ENCODE measurements around the gene DMRT3.

DMRT3 gene

GRCh38 chr9:1008216-1008615, 31.8 kb downstream of the DMRT3 start:
- TF ChIP-seq, protein P1, sequence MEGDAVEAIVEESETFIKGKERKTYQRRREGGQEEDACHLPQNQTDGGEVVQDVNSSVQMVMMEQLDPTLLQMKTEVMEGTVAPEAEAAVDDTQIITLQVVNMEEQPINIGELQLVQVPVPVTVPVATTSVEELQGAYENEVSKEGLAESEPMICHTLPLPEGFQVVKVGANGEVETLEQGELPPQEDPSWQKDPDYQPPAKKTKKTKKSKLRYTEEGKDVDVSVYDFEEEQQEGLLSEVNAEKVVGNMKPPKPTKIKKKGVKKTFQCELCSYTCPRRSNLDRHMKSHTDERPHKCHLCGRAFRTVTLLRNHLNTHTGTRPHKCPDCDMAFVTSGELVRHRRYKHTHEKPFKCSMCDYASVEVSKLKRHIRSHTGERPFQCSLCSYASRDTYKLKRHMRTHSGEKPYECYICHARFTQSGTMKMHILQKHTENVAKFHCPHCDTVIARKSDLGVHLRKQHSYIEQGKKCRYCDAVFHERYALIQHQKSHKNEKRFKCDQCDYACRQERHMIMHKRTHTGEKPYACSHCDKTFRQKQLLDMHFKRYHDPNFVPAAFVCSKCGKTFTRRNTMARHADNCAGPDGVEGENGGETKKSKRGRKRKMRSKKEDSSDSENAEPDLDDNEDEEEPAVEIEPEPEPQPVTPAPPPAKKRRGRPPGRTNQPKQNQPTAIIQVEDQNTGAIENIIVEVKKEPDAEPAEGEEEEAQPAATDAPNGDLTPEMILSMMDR (IDR thresholded peaks at IDR 0.05; ENCODE audit: control insufficient read depth, insufficient read depth, low read depth, low read length, missing control alignments): no peak
- H3K4me3 ChIP-seq (ENCODE audit: control insufficient read depth, low read depth, low read length): no peak overlapping the region
- no peak for DNase-seq (ENCODE audit: low read depth)

GRCh38 chr9:1009101-1009707, 32.7 kb downstream of the DMRT3 start:
- no peak overlapping the region for H3K4me3 ChIP-seq (ENCODE audit: control insufficient read depth, low read depth, low read length)
- TF ChIP-seq, protein P1 (IDR thresholded peaks at IDR 0.05; ENCODE audit: control insufficient read depth, insufficient read depth, low read depth, low read length, missing control alignments): peak; percentile 99
- peak; percentile 11 for DNase-seq (ENCODE audit: low read depth)

GRCh38 chr9:1013021-1013420, 36.6 kb downstream of the DMRT3 start:
- H3K4me3 ChIP-seq (ENCODE audit: control insufficient read depth, low read depth, low read length): no peak overlapping the region
- DNase-seq (ENCODE audit: low read depth): no peak
- TF ChIP-seq, protein P1 (IDR thresholded peaks at IDR 0.05; ENCODE audit: control insufficient read depth, insufficient read depth, low read depth, low read length, missing control alignments): no peak

GRCh38 chr9:1014225-1014624, 37.8 kb downstream of the DMRT3 start:
- no peak overlapping the region for H3K4me3 ChIP-seq (ENCODE audit: control insufficient read depth, low read depth, low read length)
- TF ChIP-seq, protein P1 (IDR thresholded peaks at IDR 0.05; ENCODE audit: control insufficient read depth, insufficient read depth, low read depth, low read length, missing control alignments): no peak
- no peak for DNase-seq (ENCODE audit: low read depth)

DNA sequence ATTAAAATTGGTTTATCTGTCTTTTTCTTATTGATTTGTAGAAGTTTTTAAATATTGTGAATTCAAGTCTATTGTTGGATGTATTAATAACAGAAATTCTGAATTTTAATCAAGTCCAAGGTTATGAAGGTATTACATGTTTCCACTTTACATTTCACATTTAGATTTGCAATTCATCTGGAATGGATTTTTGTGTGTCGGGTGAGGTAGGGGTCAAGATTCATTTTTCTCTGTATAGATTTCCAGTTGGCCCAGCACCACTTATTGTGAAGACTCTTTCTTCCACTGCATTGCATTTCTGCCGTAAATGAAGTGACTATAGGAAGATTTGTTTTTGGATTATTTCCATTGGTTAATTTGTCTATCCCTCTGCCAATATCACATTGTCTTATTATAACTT, 38.2 kb downstream of the DMRT3 start:
- no peak overlapping the region for H3K4me3 ChIP-seq (ENCODE audit: control insufficient read depth, low read depth, low read length)
- DNase-seq (ENCODE audit: low read depth): no peak
- TF ChIP-seq, protein P1 (IDR thresholded peaks at IDR 0.05; ENCODE audit: control insufficient read depth, insufficient read depth, low read depth, low read length, missing control alignments): no peak

DNA sequence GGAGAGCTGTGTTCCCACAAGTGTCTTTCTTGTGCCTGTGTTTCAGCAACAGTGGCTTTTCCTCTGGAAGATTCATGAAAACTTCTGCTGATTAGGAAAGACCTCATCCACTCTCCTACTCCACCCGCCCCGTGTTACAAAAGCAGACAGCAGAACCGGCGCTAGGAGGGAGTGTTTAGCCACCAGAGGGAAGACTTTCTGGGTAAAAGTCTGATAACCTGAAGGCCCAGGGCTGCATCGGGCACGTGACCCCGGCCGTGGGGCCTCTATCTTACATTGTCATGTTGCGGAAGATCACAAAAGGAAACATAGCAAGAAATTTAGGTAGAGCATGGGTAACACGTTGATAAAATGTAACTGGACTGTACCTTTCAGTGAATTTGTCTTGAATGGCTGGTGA, 41.7 kb downstream of the DMRT3 start:
- no peak for DNase-seq (ENCODE audit: low read depth)
- TF ChIP-seq, protein P1 (IDR thresholded peaks at IDR 0.05; ENCODE audit: control insufficient read depth, insufficient read depth, low read depth, low read length, missing control alignments): peak; percentile 48
- H3K4me3 ChIP-seq (ENCODE audit: control insufficient read depth, low read depth, low read length): no peak overlapping the region
